Fibroblast of villous mesenchyme (primary cell): ENCODE data around the gene EPHA2. TPM values are rescaled to one million over a fixed set of nuclear protein-coding genes. Genes with fewer than 3 reads are reported as not detected.

Source experiments
- DNase-seq: peaks from one replicate; pipeline ENCODE4 v3.0.0-alpha.2; 2010; ENCODE audit warnings: low read depth
- H3K4me3 ChIP-seq: 2 replicates; pipeline ENCODE4 v1.5.1; 2011; ENCODE audit warnings: low read depth, mild to moderate bottlenecking, low read length
- total RNA-seq: library from RNA; depleted of rRNA; stranded (reverse); fragments of >200 nt; gene quantifications from 2 replicates; pipeline ENCODE4 v1.2.3, GENCODE V29; 2012
- TF ChIP-seq, protein P1 (sequence below): IDR thresholded peaks from 2 replicates; pipeline ENCODE4 v1.5.1; 2012; ENCODE audit warnings: low read depth, mild to moderate bottlenecking, low read length; ENCODE audit not compliant: insufficient read depth

Gene EPHA2
- total RNA-seq, 1 donor, result 104 TPM

DNA sequence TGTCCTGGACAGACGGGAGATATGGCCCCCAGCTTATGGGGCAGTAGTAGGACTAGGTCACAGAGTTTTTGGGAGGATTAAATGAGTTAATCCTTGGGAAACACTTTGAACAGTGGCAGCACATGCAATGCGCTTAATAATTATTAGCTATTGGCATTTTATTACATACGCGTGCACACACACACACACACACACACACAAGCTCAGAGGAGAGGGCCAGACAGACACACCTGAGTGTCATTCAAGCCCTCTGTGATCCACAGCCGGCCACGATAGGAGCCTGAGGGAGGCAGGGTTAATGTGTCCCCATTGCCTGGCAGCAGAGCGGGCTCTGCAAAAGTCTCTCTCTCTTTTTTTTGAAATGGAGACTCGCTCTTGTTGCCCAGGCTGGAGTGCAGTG, 37.9 kb downstream of the EPHA2 start:
- TF ChIP-seq, protein P1, sequence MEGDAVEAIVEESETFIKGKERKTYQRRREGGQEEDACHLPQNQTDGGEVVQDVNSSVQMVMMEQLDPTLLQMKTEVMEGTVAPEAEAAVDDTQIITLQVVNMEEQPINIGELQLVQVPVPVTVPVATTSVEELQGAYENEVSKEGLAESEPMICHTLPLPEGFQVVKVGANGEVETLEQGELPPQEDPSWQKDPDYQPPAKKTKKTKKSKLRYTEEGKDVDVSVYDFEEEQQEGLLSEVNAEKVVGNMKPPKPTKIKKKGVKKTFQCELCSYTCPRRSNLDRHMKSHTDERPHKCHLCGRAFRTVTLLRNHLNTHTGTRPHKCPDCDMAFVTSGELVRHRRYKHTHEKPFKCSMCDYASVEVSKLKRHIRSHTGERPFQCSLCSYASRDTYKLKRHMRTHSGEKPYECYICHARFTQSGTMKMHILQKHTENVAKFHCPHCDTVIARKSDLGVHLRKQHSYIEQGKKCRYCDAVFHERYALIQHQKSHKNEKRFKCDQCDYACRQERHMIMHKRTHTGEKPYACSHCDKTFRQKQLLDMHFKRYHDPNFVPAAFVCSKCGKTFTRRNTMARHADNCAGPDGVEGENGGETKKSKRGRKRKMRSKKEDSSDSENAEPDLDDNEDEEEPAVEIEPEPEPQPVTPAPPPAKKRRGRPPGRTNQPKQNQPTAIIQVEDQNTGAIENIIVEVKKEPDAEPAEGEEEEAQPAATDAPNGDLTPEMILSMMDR, result no peak
- DNase-seq, result no peak
- H3K4me3 ChIP-seq, result no peak overlapping the region

DNA sequence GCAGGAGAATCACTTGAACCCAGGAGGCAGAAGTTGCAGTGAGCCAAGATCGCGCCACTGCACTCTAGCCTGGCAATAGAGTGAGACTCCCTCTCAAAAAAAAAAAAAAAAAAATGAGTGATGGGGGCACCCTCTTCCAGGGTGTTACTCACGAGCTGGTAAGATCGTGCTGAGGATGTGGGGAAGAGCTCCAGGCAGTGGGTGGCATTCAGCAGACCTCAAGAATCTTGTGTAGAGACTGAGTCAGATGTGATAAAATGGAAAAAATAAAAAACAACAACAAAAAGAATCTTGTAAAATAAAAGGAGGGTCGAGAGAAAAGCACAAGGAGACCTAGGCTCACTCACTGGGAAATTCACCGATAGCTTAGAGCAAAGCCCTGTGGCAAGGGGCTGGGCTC, 38.5 kb downstream of the EPHA2 start:
- no peak overlapping the region for H3K4me3 ChIP-seq
- TF ChIP-seq, protein P1, result no peak
- no peak for DNase-seq

DNA sequence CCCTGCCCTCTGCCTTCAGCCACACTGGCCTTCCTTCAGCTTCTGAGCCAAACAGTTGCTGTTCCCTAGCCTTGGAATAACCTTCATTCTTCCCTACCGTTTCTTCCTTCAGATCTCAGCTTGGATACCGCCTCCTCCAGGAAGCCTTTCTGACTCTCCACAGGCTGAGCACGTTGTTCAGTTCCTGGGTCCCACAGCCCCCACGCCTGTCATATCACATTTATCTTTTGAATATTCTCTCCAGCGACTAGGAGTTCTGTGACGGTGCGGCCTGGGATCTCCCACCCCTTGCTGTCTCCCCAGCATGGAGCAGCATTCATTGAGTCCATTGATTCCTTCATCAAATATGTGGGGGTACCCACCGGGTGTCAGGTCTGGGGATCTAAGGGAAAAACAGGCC, 39.2 kb downstream of the EPHA2 start:
- no peak overlapping the region for H3K4me3 ChIP-seq
- TF ChIP-seq, protein P1, result no peak
- DNase-seq, result no peak

DNA sequence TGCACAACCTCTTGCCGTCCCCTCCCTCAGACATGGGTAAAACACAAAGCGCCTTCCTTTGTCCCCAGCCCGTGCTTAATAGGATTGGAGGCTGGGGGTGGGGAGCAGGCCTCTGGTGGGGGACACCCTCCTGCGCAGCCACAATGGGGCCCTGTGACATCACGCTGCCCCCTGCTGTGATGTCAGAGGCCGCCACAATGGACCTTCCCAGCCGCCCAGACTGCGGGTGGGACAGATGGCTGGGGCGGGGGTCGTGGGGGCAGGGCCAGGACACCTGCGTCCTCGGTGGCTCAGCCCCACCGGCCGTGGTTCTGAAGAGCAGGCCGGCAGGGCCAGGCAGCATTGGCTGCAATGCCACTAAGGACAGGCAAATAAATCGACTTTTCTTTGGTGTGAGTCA, 39.9 kb downstream of the EPHA2 start:
- no peak overlapping the region for H3K4me3 ChIP-seq
- TF ChIP-seq, protein P1, result no peak
- no peak for DNase-seq

DNA sequence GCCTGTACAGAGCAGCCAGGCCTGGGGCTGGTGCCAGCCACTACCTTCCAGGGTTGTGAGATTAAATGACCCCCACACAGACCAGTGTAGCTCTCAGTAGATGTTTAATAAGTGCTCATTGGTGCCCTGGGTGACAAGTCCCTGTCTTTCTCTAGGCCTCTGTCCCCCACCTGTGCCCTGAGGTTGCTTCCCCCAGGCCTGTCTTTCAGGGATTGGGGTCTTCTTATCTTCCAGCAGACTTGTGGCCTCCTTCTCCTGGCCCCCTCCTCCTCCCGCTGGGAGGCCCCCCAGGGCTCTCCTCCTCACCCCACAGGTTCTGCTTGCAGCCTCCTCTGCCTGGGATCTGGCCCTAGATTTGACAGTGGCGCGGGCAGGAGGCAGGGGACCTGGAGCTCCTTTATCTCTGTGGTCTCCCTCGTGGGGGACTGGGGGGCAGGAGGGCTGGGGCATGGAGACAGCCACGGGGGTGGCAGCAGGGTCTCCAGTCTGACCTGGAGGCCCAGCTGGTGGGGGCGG, 40.3 kb downstream of the EPHA2 start:
- H3K4me3 ChIP-seq, result no peak overlapping the region
- no peak for DNase-seq
- TF ChIP-seq, protein P1, result no peak

DNA sequence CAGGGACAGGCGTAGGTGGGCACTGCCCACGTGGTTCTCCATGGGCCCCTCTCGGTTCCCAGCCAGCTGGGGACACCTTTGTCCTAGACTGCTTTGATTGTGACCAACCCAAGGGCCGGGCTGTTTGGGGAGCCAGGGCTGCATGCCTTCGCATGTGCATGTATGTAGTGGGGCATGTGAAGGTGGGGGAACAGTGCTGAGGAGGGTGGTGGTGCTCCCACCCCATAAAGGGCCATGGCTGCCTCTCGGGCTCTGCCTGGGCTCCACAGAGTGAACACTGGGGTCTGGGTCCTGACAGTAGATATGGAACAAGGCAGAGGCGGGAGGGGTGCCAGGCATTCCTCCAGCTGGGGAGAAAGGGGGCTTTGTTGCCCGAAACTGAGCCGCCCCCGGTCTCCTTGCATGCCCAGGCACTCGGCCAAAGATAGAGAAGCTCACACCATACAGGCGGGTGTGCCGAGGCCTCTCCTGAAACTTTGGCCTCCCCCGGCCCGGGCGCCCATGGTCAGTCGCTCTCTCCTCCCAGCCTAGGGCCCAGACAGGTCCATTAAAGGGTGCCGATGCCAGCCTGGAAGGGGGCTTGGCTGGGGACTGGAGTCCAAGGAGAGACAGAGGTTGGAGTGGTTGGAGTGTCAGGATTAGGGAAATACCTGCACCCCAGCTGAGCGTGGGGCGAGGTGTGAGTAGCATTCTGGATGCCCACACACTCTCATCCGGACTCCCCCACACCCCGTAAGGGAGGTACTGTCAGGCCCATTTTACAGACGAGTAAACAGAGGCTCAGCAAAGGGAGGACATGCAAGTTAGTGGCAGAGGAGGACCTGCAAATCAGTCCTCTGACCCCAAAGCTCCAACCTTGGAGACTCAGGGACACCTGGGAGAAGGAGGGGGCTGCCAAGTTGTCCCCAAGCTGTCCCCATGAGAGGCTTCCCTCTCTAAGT, 41.1 kb downstream of the EPHA2 start:
- H3K4me3 ChIP-seq, result no peak overlapping the region
- no peak for DNase-seq
- TF ChIP-seq, protein P1, result no peak
